Measurements from ENCODE around the gene SLC35D2. TPM values are rescaled to one million over a fixed set of nuclear protein-coding genes. Genes with fewer than 3 reads are reported as not detected.

The SLC35D2 gene
- total and polyA plus RNA-seq, 4 donors = 14.9 to 27.2 (median 21.5) TPM

DNA sequence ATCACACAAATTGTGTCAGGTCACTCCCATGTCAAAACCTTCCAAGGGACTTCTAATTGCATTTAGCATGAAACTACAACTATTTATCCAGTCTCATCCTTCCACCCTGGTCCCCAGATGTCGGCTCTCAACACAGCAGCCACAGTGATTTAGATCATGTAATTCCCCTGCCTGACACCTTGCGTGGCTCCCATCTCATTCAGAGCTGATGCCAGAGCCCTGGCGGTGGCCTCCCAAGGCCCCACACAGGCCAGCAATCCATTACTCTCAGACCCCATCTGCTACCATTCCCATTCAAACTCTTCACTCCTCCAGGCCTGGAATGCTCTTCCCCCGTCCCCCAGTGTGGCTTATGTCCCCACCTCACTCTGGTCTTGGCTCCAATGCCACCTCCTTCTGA is 2.4 kb downstream of the SLC35D2 start:
- Histone ChIP-seq H3K4me1 (ENCODE audit: control insufficient read depth in 5 of 5, insufficient read depth in 5 of 5, low read length in 5 of 5) (peaks cover 0 to 19% (median 13%) of the 10 kb centered on the region in 5 donors), H3K9ac (ENCODE audit: insufficient read depth in 1 of 2, low read length in 2 of 2) (no peak overlapping the region), H3K4me3 (no peak overlapping the region), H3K27ac (ENCODE audit: low read depth in 1 of 2, low read length in 1 of 2) (no peak overlapping the region), H3K9me3 (ENCODE audit: control insufficient read depth in 4 of 4, insufficient read depth in 3 of 4, low read length in 3 of 4) (no peaks in the 10 kb centered on the region), H3K36me3 (ENCODE audit: control insufficient read depth in 4 of 4, insufficient read depth in 4 of 4, low read length in 4 of 4) (peaks cover 0 to 3% (median 1%) of the 10 kb centered on the region in 4 donors), H3K27me3 (ENCODE audit: control insufficient read depth in 3 of 3, insufficient read depth in 3 of 3, low read length in 2 of 3) (no peaks in the 10 kb centered on the region)
- DNase-seq (no peak), ATAC-seq (ENCODE audit: insufficient read depth, low FRiP score) (no peak)
- no peak for TF ChIP-seq CTCF (IDR thresholded peaks at IDR 0.05; ENCODE audit: control extremely low read depth, extremely low read depth)
- WGBS, 2 donors = 88 to 98% methylated on average over 4 of the region's 4 CpGs

DNA sequence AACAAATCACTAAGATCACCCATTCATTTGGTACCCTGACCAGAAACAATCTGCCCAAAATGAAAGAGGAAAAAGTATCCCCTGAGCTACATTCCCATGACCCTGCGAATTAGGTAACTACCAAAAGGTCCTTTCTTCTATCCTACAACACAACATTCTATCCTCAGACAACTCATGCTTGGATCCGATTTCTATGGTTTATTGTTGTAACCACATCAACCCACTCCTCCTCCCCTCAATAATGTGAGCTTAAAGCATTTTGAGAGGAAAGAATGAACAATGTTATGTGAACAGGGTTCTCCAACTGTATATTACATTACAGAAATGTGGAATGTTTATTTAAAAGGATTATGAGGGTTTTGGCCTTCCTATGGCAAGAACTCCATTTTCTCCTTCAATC is 4.0 kb downstream of the SLC35D2 start:
- H3K4me1 ChIP-seq (ENCODE audit: control insufficient read depth in 5 of 5, insufficient read depth in 5 of 5, low read length in 5 of 5) = peaks cover 0 to 19% (median 13%) of the 10 kb centered on the region in 5 donors
- 89 to 95% methylated on average over 2 of the region's 2 CpGs for WGBS, 2 donors
- TF ChIP-seq CTCF (IDR thresholded peaks at IDR 0.05; ENCODE audit: control extremely low read depth, extremely low read depth) = no peak

GRCh38 chr9:96378187-96378586 is 5.3 kb downstream of the SLC35D2 start:
- Histone ChIP-seq H3K4me1 (ENCODE audit: control insufficient read depth in 5 of 5, insufficient read depth in 5 of 5, low read length in 5 of 5) (peaks cover 0 to 19% (median 11%) of the 10 kb centered on the region in 5 donors), H3K9me3 (ENCODE audit: control insufficient read depth in 4 of 4, insufficient read depth in 3 of 4, low read length in 3 of 4) (no peaks in the 10 kb centered on the region), H3K27me3 (ENCODE audit: control insufficient read depth in 3 of 3, insufficient read depth in 3 of 3, low read length in 2 of 3) (no peaks in the 10 kb centered on the region), H3K36me3 (ENCODE audit: control insufficient read depth in 4 of 4, insufficient read depth in 4 of 4, low read length in 4 of 4) (peaks cover 0 to 3% (median 1%) of the 10 kb centered on the region in 4 donors), H3K9ac (ENCODE audit: insufficient read depth in 1 of 2, low read length in 2 of 2) (no peak overlapping the region), H3K27ac (ENCODE audit: low read depth in 1 of 2, low read length in 1 of 2) (no peak overlapping the region), H3K4me3 (no peak overlapping the region)
- no peak for ATAC-seq (ENCODE audit: insufficient read depth, low FRiP score)
- 91 to 96% methylated on average over 3 of the region's 3 CpGs for WGBS, 2 donors
- DNase-seq = no peak
- no peak for TF ChIP-seq CTCF (IDR thresholded peaks at IDR 0.05; ENCODE audit: control extremely low read depth, extremely low read depth)

More for the DNA sequence above, 4.0 kb downstream of the SLC35D2 start:
- Histone ChIP-seq H3K27ac (ENCODE audit: low read depth in 1 of 2, low read length in 1 of 2) (no peak overlapping the region), H3K4me3 (no peak overlapping the region), H3K9ac (ENCODE audit: insufficient read depth in 1 of 2, low read length in 2 of 2) (no peak overlapping the region), H3K27me3 (ENCODE audit: control insufficient read depth in 3 of 3, insufficient read depth in 3 of 3, low read length in 2 of 3) (no peaks in the 10 kb centered on the region), H3K36me3 (ENCODE audit: control insufficient read depth in 4 of 4, insufficient read depth in 4 of 4, low read length in 4 of 4) (peaks cover 0 to 3% (median 1%) of the 10 kb centered on the region in 4 donors), H3K9me3 (ENCODE audit: control insufficient read depth in 4 of 4, insufficient read depth in 3 of 4, low read length in 3 of 4) (no peaks in the 10 kb centered on the region)
- ATAC-seq (ENCODE audit: insufficient read depth, low FRiP score) (no peak), DNase-seq (no peak)

Data from lung (tissue), 12 donors.